Stimulated activated CD4-positive, alpha-beta T cell treated with anti-CD3 and anti-CD28 coated beads, Interleukin-15, amount 100 ng/mL, for 24 hours (primary cell): Measurements from ENCODE around the gene PLPP7.
A peak's percentile ranks its signal among the peaks of the same experiment; 100 is the strongest.
"Not testable (repeated sequence)": the region's sequence is repeated elsewhere in the genome, so short reads cannot be mapped to it uniquely, and the experiment has no call there.

ENCODE experiments used
- DNase-seq: peaks from one replicate; pipeline ENCODE4 v3.0.0-alpha.2; 2020

PLPP7 gene

GRCh38 chr9:131335368-131335755, 45.8 kb downstream of the PLPP7 start:
- no peak for DNase-seq

- no peak for DNase-seq
Measured at GRCh38 chr9:131337131-131337848, 47.8 kb downstream of the PLPP7 start.

GRCh38 chr9:131339212-131339611, 49.7 kb downstream of the PLPP7 start:
- not testable (repeated sequence) for DNase-seq

GRCh38 chr9:131344931-131345535, 55.5 kb downstream of the PLPP7 start:
- DNase-seq = not testable (repeated sequence)

GRCh38 chr9:131346559-131346958, 57.0 kb downstream of the PLPP7 start:
- DNase-seq = no peak

GRCh38 chr9:131347376-131348020, 58.0 kb downstream of the PLPP7 start:
- no peak for DNase-seq

- no peak for DNase-seq
Measured at GRCh38 chr9:131348631-131349521, 59.4 kb downstream of the PLPP7 start.

- no peak for DNase-seq
Measured at GRCh38 chr9:131349522-131349880, 60.0 kb downstream of the PLPP7 start.

- peak; percentile 93 for DNase-seq
Measured at GRCh38 chr9:131349881-131350563, 60.5 kb downstream of the PLPP7 start.

- DNase-seq = not testable (repeated sequence)
Measured at GRCh38 chr9:131356479-131356878, 67.0 kb downstream of the PLPP7 start.

GRCh38 chr9:131358556-131358955, 69.0 kb downstream of the PLPP7 start:
- DNase-seq = no peak
